ENCODE data around the gene PCDHGA6. TPM values are rescaled to one million over a fixed set of nuclear protein-coding genes. Genes with fewer than 3 reads are reported as not detected.
A peak's percentile ranks its signal among the peaks of the same experiment; 100 is the strongest.
"Not testable (repeated sequence)": the region's sequence is repeated elsewhere in the genome, so short reads cannot be mapped to it uniquely, and the experiment has no call there.

PCDHGA6 gene
- total and polyA plus RNA-seq, 12 donors = 1.2 to 10.6 (median 8.1) TPM

DNA sequence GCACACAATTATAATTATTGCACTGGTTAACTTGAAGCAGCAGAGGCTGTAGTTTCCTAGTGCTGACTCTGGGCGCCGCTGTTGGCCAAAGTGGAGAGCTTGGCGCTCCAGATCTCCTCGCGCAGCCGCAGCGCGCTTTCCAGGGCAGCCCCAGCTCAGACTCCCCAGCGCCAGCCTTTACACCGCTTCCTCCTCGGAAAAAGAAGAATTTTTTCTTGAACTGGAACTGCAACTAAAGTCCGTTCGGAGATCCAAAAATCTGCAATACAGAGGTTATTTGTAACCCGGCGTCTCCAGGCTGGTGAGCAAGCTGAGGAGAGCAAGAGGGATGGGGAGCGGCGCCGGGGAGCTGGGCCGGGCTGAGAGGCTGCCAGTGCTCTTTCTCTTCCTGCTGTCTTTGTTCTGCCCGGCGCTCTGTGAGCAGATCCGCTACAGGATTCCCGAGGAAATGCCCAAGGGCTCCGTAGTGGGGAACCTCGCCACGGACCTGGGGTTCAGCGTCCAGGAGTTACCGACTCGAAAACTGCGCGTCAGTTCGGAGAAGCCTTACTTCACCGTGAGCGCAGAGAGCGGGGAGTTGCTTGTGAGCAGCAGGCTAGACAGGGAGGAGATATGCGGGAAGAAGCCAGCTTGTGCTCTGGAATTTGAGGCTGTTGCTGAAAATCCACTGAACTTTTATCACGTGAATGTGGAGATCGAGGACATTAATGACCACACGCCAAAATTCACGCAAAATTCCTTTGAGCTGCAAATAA lies 14.0 kb downstream of the PCDHGA6 start, which contains the start of gene PCDHGB4:
Gene PCDHGB4, plus strand, starts transcription at position 142 of the 755 bp plus-strand sequence. Its CDS starts 187 bp downstream, at position 329.
- H3K9me3 ChIP-seq = peaks cover 0 to 97% (median 57%) of the 10 kb centered on the region in 11 donors
- H3K27ac ChIP-seq; DNase-seq; intact Hi-C loops (cut with DNase I): not testable (repeated sequence)
- ATAC-seq = peak; percentile 79 to 92 (median 85)
- TF ChIP-seq CTCF (IDR thresholded peaks at IDR 0.05) = peak; percentile 14 to 64 (median 53)
- H3K36me3 ChIP-seq = peaks cover 0 to 28% (median 0%) of the 10 kb centered on the region in 9 donors
- 16 to 18% methylated on average over 19 to 20 of the region's 40 CpGs for WGBS, 2 donors
- peaks cover 0 to 50% (median 0%) of the 10 kb centered on the region in 7 donors for H3K27me3 ChIP-seq
- peak within 1 kb of the TSS in 7 of 10 donors; percentile 4 to 42 (median 34) for H3K4me3 ChIP-seq
- H3K4me1 ChIP-seq = peaks cover 0 to 14% (median 0%) of the 10 kb centered on the region in 9 donors

GRCh38 chr5:141388661-141389060 lies 15.0 kb downstream of the PCDHGA6 start:
- no peak for ATAC-seq
- H3K9me3 ChIP-seq = peaks cover 0 to 97% (median 62%) of the 10 kb centered on the region in 11 donors
- intact Hi-C loops (cut with DNase I) = no loop called here

DNA sequence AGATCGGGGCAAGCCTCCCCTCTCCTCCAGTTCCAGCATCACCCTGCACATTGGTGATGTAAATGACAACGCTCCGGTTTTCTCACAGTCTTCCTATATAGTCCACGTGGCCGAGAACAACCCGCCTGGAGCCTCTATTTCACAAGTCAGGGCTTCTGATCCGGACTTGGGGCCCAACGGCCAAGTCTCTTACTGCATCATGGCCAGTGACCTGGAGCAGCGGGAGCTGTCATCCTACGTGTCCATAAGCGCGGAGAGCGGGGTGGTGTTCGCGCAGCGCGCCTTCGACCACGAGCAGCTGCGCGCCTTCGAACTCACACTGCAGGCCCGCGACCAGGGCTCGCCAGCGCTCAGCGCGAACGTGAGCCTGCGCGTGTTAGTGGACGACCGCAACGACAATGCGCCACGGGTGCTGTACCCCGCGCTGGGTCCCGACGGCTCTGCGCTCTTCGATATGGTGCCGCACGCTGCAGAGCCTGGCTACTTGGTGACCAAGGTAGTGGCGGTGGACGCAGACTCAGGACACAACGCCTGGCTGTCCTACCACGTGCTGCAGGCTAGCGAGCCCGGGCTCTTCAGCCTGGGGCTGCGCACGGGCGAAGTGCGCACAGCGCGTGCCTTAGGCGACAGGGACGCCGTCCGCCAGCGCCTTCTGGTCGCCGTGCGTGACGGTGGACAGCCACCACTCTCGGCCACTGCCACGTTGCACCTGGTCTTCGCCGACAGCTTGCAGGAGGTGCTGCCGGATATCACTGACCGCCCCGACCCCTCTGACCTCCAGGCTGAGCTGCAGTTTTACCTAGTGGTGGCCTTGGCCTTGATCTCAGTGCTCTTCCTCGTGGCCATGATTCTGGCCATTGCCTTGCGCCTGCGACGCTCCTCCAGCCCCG lies 15.7 kb downstream of the PCDHGA6 start:
- ATAC-seq (no peak), DNase-seq (no peak)
- Histone ChIP-seq H3K36me3 (peaks cover 0 to 28% (median 3%) of the 10 kb centered on the region in 9 donors), H3K4me1 (peaks cover 0 to 14% (median 0%) of the 10 kb centered on the region in 9 donors), H3K4me3 (no peak overlapping the region), H3K9me3 (peaks cover 0 to 97% (median 65%) of the 10 kb centered on the region in 11 donors), H3K27ac (no peak overlapping the region), H3K27me3 (peaks cover 0 to 56% (median 0%) of the 10 kb centered on the region in 7 donors)
- TF ChIP-seq CTCF (IDR thresholded peaks at IDR 0.05) = no peak
- 40% methylated on average over 77 of the region's 77 CpGs for WGBS, 2 donors
- intact Hi-C loops (cut with DNase I) = loop anchor here in 1 of 10 donors (5.0 kb wide), 1 partner anchor 37 kb away; the partner anchor contains the start of gene PCDHGB1

More at GRCh38 chr5:141388661-141389060, 15.0 kb downstream of the PCDHGA6 start:
- Histone ChIP-seq H3K27ac (no peak overlapping the region), H3K36me3 (peaks cover 0 to 28% (median 3%) of the 10 kb centered on the region in 9 donors), H3K4me3 (no peak overlapping the region), H3K4me1 (peaks cover 0 to 14% (median 0%) of the 10 kb centered on the region in 9 donors), H3K27me3 (peaks cover 0 to 50% (median 0%) of the 10 kb centered on the region in 7 donors)
- no peak for DNase-seq
- WGBS, 2 donors = 56 to 58% methylated on average over 10 of the region's 10 CpGs
- TF ChIP-seq CTCF (IDR thresholded peaks at IDR 0.05) = no peak
